H1 (cell line): ENCODE data around the gene STYXL1.

Experiments
- TAF1 ChIP-seq: IDR thresholded peaks from 2 replicates; pipeline ENCODE4 v1.6.1; 2011; ENCODE audit warnings: mild to moderate bottlenecking, low read depth, low read length
- TF ChIP-seq, protein P1 (sequence below), 3 experiments: IDR thresholded peaks; 1 replicate in 2 of 3; 2 replicates in 1 of 3; pipeline versions ENCODE4 v1.5.1 to v1.6.1; 2011; ENCODE audit warnings: low read length in 3 of 3, mild to moderate bottlenecking in 3 of 3, inconsistent platforms in 2 of 3, low read depth in 1 of 3, moderate library complexity in 1 of 3; ENCODE audit not compliant: insufficient read depth in 1 of 3; ENCODE audit errors: control extremely low read depth in 1 of 3

GRCh38 chr7:76020031-76020714 lies 27.6 kb downstream of the STYXL1 start:
- TF ChIP-seq, protein P1, sequence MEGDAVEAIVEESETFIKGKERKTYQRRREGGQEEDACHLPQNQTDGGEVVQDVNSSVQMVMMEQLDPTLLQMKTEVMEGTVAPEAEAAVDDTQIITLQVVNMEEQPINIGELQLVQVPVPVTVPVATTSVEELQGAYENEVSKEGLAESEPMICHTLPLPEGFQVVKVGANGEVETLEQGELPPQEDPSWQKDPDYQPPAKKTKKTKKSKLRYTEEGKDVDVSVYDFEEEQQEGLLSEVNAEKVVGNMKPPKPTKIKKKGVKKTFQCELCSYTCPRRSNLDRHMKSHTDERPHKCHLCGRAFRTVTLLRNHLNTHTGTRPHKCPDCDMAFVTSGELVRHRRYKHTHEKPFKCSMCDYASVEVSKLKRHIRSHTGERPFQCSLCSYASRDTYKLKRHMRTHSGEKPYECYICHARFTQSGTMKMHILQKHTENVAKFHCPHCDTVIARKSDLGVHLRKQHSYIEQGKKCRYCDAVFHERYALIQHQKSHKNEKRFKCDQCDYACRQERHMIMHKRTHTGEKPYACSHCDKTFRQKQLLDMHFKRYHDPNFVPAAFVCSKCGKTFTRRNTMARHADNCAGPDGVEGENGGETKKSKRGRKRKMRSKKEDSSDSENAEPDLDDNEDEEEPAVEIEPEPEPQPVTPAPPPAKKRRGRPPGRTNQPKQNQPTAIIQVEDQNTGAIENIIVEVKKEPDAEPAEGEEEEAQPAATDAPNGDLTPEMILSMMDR (IDR thresholded peaks at IDR 0.05; ENCODE audit: control extremely low read depth in 1 of 3, insufficient read depth in 1 of 3, low read depth in 1 of 3, low read length in 3 of 3) = peak; percentile 94 to 96 (median 94)
- no peak for TF ChIP-seq TAF1
